Activated CD4-positive, alpha-beta T cell treated with anti-CD3 and anti-CD28 coated beads, Interleukin-2, amount 10 ng/mL, durations not matched to agents 24 days and 14 days (primary cell): Measurements from ENCODE around the gene PLXNB2. TPM values are rescaled to one million over a fixed set of nuclear protein-coding genes. Genes with fewer than 3 reads are reported as not detected.

Source experiments
- DNase-seq: peaks from one replicate; pipeline ENCODE4 v3.0.0; 2022
- H3K27ac Mint-ChIP-seq: one replicate; pipeline ENCODE4 v1.8.0; 2022; ENCODE audit warnings: mild to moderate bottlenecking, mixed read lengths
- H3K27me3 Mint-ChIP-seq: one replicate; pipeline ENCODE4 v1.8.0; 2022; ENCODE audit warnings: mixed read lengths
- H3K36me3 Mint-ChIP-seq: one replicate; pipeline ENCODE4 v1.8.0; 2022; ENCODE audit warnings: low read depth, mild to moderate bottlenecking, mixed read lengths
- H3K4me1 Mint-ChIP-seq: one replicate; pipeline ENCODE4 v1.8.0; 2021; ENCODE audit warnings: mixed read lengths
- H3K4me3 Mint-ChIP-seq: one replicate; pipeline ENCODE4 v1.8.0; 2022; ENCODE audit warnings: mild to moderate bottlenecking, moderate library complexity, mixed read lengths
- H3K9me3 Mint-ChIP-seq: one replicate; pipeline ENCODE4 v1.8.0; 2021; ENCODE audit warnings: mixed read lengths
- intact Hi-C: fragments of 100-400 bp; cut with micrococcal nuclease; formaldehyde crosslinking; loops from one replicate; pipeline ENCODE4 v1.15.1; 2023
- total RNA-seq: library from RNA; stranded (reverse); gene quantifications from 2 replicates; pipeline ENCODE4 v1.2.3, GENCODE V29; 2022

Gene PLXNB2
- total RNA-seq, 1 donor from 2014 or later = 9.5 TPM

- Mint-ChIP-seq H3K27ac (no peak overlapping the region), H3K4me1 (peaks cover 4% of the 10 kb centered on the region), H3K36me3 (no peaks in the 10 kb centered on the region), H3K9me3 (no peaks in the 10 kb centered on the region), H3K4me3 (no peak overlapping the region), H3K27me3 (peaks cover 3% of the 10 kb centered on the region)
- no peak for DNase-seq
- intact Hi-C loops = no loop called here
Measured at GRCh38 chr22:50319503-50319951, 12.1 kb upstream of the PLXNB2 start.

- Mint-ChIP-seq H3K27ac (peak overlapping the region; percentile 15), H3K36me3 (no peaks in the 10 kb centered on the region), H3K4me1 (peaks cover 8% of the 10 kb centered on the region), H3K9me3 (no peaks in the 10 kb centered on the region), H3K27me3 (no peaks in the 10 kb centered on the region), H3K4me3 (no peak overlapping the region)
- DNase-seq = no peak
- intact Hi-C loops = no loop called here
Measured at GRCh38 chr22:50318698-50319411, 11.4 kb upstream of the PLXNB2 start.

- Mint-ChIP-seq H3K9me3 (no peaks in the 10 kb centered on the region), H3K27ac (no peak overlapping the region), H3K36me3 (no peaks in the 10 kb centered on the region), H3K4me3 (no peak overlapping the region), H3K27me3 (no peaks in the 10 kb centered on the region), H3K4me1 (peaks cover 8% of the 10 kb centered on the region)
- intact Hi-C loops = no loop called here
- no peak for DNase-seq
Measured at GRCh38 chr22:50318356-50318697, 10.9 kb upstream of the PLXNB2 start.

- peaks cover 8% of the 10 kb centered on the region for H3K4me1 Mint-ChIP-seq
- intact Hi-C loops = no loop called here
- no peaks in the 10 kb centered on the region for H3K36me3 Mint-ChIP-seq
- H3K27ac Mint-ChIP-seq = no peak overlapping the region
- no peak for DNase-seq
- H3K4me3 Mint-ChIP-seq = no peak overlapping the region
- no peaks in the 10 kb centered on the region for H3K9me3 Mint-ChIP-seq
- no peaks in the 10 kb centered on the region for H3K27me3 Mint-ChIP-seq
Measured at GRCh38 chr22:50317674-50318073, 10.2 kb upstream of the PLXNB2 start.

- H3K27ac Mint-ChIP-seq = no peak overlapping the region
- intact Hi-C loops = no loop called here
- DNase-seq = no peak
- no peaks in the 10 kb centered on the region for H3K27me3 Mint-ChIP-seq
- peaks cover 8% of the 10 kb centered on the region for H3K4me1 Mint-ChIP-seq
- no peak overlapping the region for H3K4me3 Mint-ChIP-seq
- H3K9me3 Mint-ChIP-seq = no peaks in the 10 kb centered on the region
- no peaks in the 10 kb centered on the region for H3K36me3 Mint-ChIP-seq
Measured at GRCh38 chr22:50317178-50317577, 9.7 kb upstream of the PLXNB2 start.

GRCh38 chr22:50316114-50317065, 8.9 kb upstream of the PLXNB2 start:
- intact Hi-C loops = no loop called here
- Mint-ChIP-seq H3K27me3 (no peaks in the 10 kb centered on the region), H3K4me1 (peaks cover 8% of the 10 kb centered on the region)

GRCh38 chr22:50315289-50316113, 8.1 kb upstream of the PLXNB2 start:
- Mint-ChIP-seq H3K9me3 (no peaks in the 10 kb centered on the region), H3K27me3 (no peaks in the 10 kb centered on the region), H3K4me1 (peaks cover 8% of the 10 kb centered on the region), H3K4me3 (peak overlapping the region; percentile 22), H3K27ac (no peak overlapping the region), H3K36me3 (no peaks in the 10 kb centered on the region)
- intact Hi-C loops = no loop called here
- no peak for DNase-seq

More at GRCh38 chr22:50316114-50317065, 8.9 kb upstream of the PLXNB2 start:
- H3K9me3 Mint-ChIP-seq = no peaks in the 10 kb centered on the region
- H3K36me3 Mint-ChIP-seq = no peaks in the 10 kb centered on the region
- H3K4me3 Mint-ChIP-seq = no peak overlapping the region
- no peak for DNase-seq
- no peak overlapping the region for H3K27ac Mint-ChIP-seq

- Mint-ChIP-seq H3K4me3 (peak overlapping the region; percentile 88), H3K36me3 (no peaks in the 10 kb centered on the region), H3K27me3 (no peaks in the 10 kb centered on the region), H3K27ac (peak overlapping the region; percentile 78), H3K9me3 (no peaks in the 10 kb centered on the region), H3K4me1 (peaks cover 8% of the 10 kb centered on the region)
- DNase-seq = peak; percentile 93
- intact Hi-C loops = loop anchor here (1.0 kb wide), 1 partner anchor 13 kb away; the partner anchor contains the start of gene DENND6B
Measured at GRCh38 chr22:50314455-50315288, 7.2 kb upstream of the PLXNB2 start.

GRCh38 chr22:50314081-50314454, 6.6 kb upstream of the PLXNB2 start:
- no peak for DNase-seq
- Mint-ChIP-seq H3K9me3 (no peaks in the 10 kb centered on the region), H3K36me3 (no peaks in the 10 kb centered on the region), H3K4me3 (peak overlapping the region; percentile 88), H3K4me1 (peaks cover 8% of the 10 kb centered on the region), H3K27ac (peak overlapping the region; percentile 78), H3K27me3 (no peaks in the 10 kb centered on the region)
- intact Hi-C loops = loop anchor here (1.0 kb wide), 1 partner anchor 13 kb away; the partner anchor contains the start of gene DENND6B

GRCh38 chr22:50313600-50313999, 6.2 kb upstream of the PLXNB2 start:
- no peaks in the 10 kb centered on the region for H3K36me3 Mint-ChIP-seq
- no peaks in the 10 kb centered on the region for H3K9me3 Mint-ChIP-seq
- H3K27ac Mint-ChIP-seq = peak overlapping the region; percentile 37
- H3K27me3 Mint-ChIP-seq = peaks cover 2% of the 10 kb centered on the region
- H3K4me3 Mint-ChIP-seq = peak overlapping the region; percentile 88
- no peak for DNase-seq
- intact Hi-C loops = no loop called here
- H3K4me1 Mint-ChIP-seq = peaks cover 11% of the 10 kb centered on the region

- intact Hi-C loops = no loop called here
- no peaks in the 10 kb centered on the region for H3K36me3 Mint-ChIP-seq
- H3K4me1 Mint-ChIP-seq = peaks cover 11% of the 10 kb centered on the region
- peaks cover 2% of the 10 kb centered on the region for H3K27me3 Mint-ChIP-seq
- H3K9me3 Mint-ChIP-seq = no peaks in the 10 kb centered on the region
- H3K27ac Mint-ChIP-seq = no peak overlapping the region
- DNase-seq = no peak
- H3K4me3 Mint-ChIP-seq = no peak overlapping the region
Measured at GRCh38 chr22:50313021-50313420, 5.6 kb upstream of the PLXNB2 start.

GRCh38 chr22:50312371-50312770, 4.9 kb upstream of the PLXNB2 start:
- intact Hi-C loops = no loop called here
- Mint-ChIP-seq H3K4me1 (peaks cover 11% of the 10 kb centered on the region), H3K27me3 (peaks cover 2% of the 10 kb centered on the region)

More at GRCh38 chr22:50312371-50312770, 4.9 kb upstream of the PLXNB2 start:
- Mint-ChIP-seq H3K36me3 (no peaks in the 10 kb centered on the region), H3K27ac (no peak overlapping the region), H3K4me3 (no peak overlapping the region), H3K9me3 (no peaks in the 10 kb centered on the region)
- no peak for DNase-seq
